Body of pancreas (tissue), 4 donors: Measurements from ENCODE around the gene ANTXR1.

Source experiments
- CTCF ChIP-seq, 7 experiments: fragments of 450-650 bp in 4 of 7; fragments of 200-600 bp in 3 of 7; sonication (generic) in 3 of 7; IDR thresholded peaks; one replicate each; pipeline ENCODE4 v1.5.1; 2016 to 2019; ENCODE audit warnings: antibody characterized with exemption in 7 of 7
- POLR2A ChIP-seq, 3 donors: fragments of 450-650 bp; IDR thresholded peaks; one replicate each; pipeline ENCODE4 v1.6.1; 2016; ENCODE audit warnings: antibody characterized with exemption in 3 of 3, mild to moderate bottlenecking in 2 of 3

GRCh38 chr2:69077252-69077950 is 64.4 kb downstream of the ANTXR1 start:
- TF ChIP-seq CTCF (IDR thresholded peaks at IDR 0.05) (no peak), POLR2A (IDR thresholded peaks at IDR 0.05) (no peak)
